HepG2 (cell line): ENCODE data around the gene PLAGL2. TPM values are rescaled to one million over a fixed set of nuclear protein-coding genes. Genes with fewer than 3 reads are reported as not detected.

ENCODE experiments used
- ATF2 ChIP-seq: sonication (generic); formaldehyde crosslinking; IDR thresholded peaks from 2 replicates; pipeline ENCODE4 v1.4.0; 2020; ENCODE audit warnings: missing genetic modification reagents
- FOXO1 ChIP-seq: sonication (generic); formaldehyde crosslinking; IDR thresholded peaks from 2 replicates; pipeline ENCODE4 v1.4.0; 2020; ENCODE audit warnings: missing genetic modification reagents
- MED13 ChIP-seq: sonication (generic); formaldehyde crosslinking; IDR thresholded peaks from 2 replicates; pipeline ENCODE4 v1.5.0; 2020; ENCODE audit warnings: missing genetic modification reagents
- RBM22 ChIP-seq: fragments of 200-400 bp; formaldehyde crosslinking; optimal IDR thresholded peaks from 2 replicates; pipeline ENCODE3; 2017; ENCODE audit warnings: mild to moderate bottlenecking, low read length, moderate library complexity
- REST ChIP-seq, 2 experiments: IDR thresholded peaks; 2 replicates each; pipeline ENCODE4 v1.6.1; 2011 to 2012; ENCODE audit warnings: low read length in 2 of 2, borderline replicate concordance in 1 of 2, low read depth in 1 of 2, mild to moderate bottlenecking in 1 of 2, moderate library complexity in 1 of 2
- ZFP91 ChIP-seq: sonication (generic); formaldehyde crosslinking; IDR thresholded peaks from 2 replicates; pipeline ENCODE4 v1.9.0; 2022; ENCODE audit warnings: missing genetic modification reagents, mild to moderate bottlenecking, borderline replicate concordance
- ZFX ChIP-seq: sonication (generic); formaldehyde crosslinking; IDR thresholded peaks from 2 replicates; pipeline ENCODE4 v1.4.0; 2020; ENCODE audit warnings: mild to moderate bottlenecking, low read depth, missing genetic modification reagents, moderate library complexity
- ZMYM2 ChIP-seq: sonication (generic); formaldehyde crosslinking; IDR thresholded peaks from 2 replicates; pipeline ENCODE4 v1.8.0; 2022; ENCODE audit warnings: mild to moderate bottlenecking, missing genetic modification reagents
- ZNF383 ChIP-seq: sonication (generic); formaldehyde crosslinking; IDR thresholded peaks from 2 replicates; pipeline ENCODE4 v1.4.0; 2020; ENCODE audit warnings: missing genetic modification reagents, mild to moderate bottlenecking, borderline replicate concordance
- ZNF468 ChIP-seq: sonication (generic); formaldehyde crosslinking; IDR thresholded peaks from 2 replicates; pipeline ENCODE4 v1.8.0; 2022; ENCODE audit warnings: mild to moderate bottlenecking, moderate library complexity, missing genetic modification reagents
- ZNF749 ChIP-seq: sonication (generic); formaldehyde crosslinking; IDR thresholded peaks from 2 replicates; pipeline ENCODE4 v1.8.0; 2022; ENCODE audit warnings: mild to moderate bottlenecking, missing genetic modification reagents, moderate library complexity, borderline replicate concordance
- polyA plus RNA-seq, 8 experiments: library from polyadenylated mRNA; depleted of rRNA in 3 of 8; stranded (reverse) in 7 of 8; unstranded in 1 of 8; fragments of >200 nt; fragmentation: Illumina TruSeq in 4 of 8; extraction: Trizol in 4 of 8; gene quantifications; 2 replicates each; pipeline versions ENCODE4 v1.2.1 to v1.2.3, GENCODE V29; 2011 to 2016; ENCODE audit warnings: low read depth in 4 of 8, missing spikeins in 1 of 8, mixed read lengths in 1 of 8; ENCODE audit not compliant: insufficient read depth in 1 of 8
- total RNA-seq, 5 experiments: library from RNA; depleted of rRNA; stranded (reverse); fragments of >200 nt; fragmentation: Illumina TruSeq; extraction: Trizol; gene quantifications; 2 replicates each; pipeline ENCODE4 v1.2.3, GENCODE V29; 2016; ENCODE audit warnings: low read depth in 1 of 5

PLAGL2 gene
- total and polyA plus RNA-seq, 2 of the 13 experiments (the other 11 are each of a cell fraction or from before 2014, with no cell fraction given) = 15.2 to 15.3 TPM

- TF ChIP-seq REST (IDR thresholded peaks at IDR 0.05; ENCODE audit: borderline replicate concordance in 1 of 2, low read depth in 1 of 2, low read length in 2 of 2) (no peak), ZNF749 (CRISPR knock-in tag) (no peak), ATF2 (no peak), ZFX (CRISPR knock-in tag) (no peak), RBM22 (peak; percentile 83), ZFP91 (CRISPR knock-in tag) (no peak), MED13 (no peak), ZNF468 (CRISPR knock-in tag) (no peak), ZNF383 (CRISPR knock-in tag) (no peak), ZMYM2 (CRISPR knock-in tag) (no peak), FOXO1 (CRISPR knock-in tag) (peak; percentile 13; the same call in 1 of the 2 replicates)
Observed at GRCh38 chr20:32190616-32191415, 16.7 kb downstream of the PLAGL2 start (continued).
